ENCODE results near the gene GSDME. TPM values are rescaled to one million over a fixed set of nuclear protein-coding genes. Genes with fewer than 3 reads are reported as not detected.

The GSDME gene
- total RNA-seq, 3 donors from 2014 or later = 12.3 to 33.5 (median 15.1) TPM

GRCh38 chr7:24777806-24778205 is 20.5 kb upstream of the GSDME start:
- H3K9me3 ChIP-seq = no peaks in the 10 kb centered on the region
- TF ChIP-seq, protein P1, sequence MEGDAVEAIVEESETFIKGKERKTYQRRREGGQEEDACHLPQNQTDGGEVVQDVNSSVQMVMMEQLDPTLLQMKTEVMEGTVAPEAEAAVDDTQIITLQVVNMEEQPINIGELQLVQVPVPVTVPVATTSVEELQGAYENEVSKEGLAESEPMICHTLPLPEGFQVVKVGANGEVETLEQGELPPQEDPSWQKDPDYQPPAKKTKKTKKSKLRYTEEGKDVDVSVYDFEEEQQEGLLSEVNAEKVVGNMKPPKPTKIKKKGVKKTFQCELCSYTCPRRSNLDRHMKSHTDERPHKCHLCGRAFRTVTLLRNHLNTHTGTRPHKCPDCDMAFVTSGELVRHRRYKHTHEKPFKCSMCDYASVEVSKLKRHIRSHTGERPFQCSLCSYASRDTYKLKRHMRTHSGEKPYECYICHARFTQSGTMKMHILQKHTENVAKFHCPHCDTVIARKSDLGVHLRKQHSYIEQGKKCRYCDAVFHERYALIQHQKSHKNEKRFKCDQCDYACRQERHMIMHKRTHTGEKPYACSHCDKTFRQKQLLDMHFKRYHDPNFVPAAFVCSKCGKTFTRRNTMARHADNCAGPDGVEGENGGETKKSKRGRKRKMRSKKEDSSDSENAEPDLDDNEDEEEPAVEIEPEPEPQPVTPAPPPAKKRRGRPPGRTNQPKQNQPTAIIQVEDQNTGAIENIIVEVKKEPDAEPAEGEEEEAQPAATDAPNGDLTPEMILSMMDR (IDR thresholded peaks at IDR 0.05) = no peak
- TF ChIP-seq POLR2AphosphoS5 (IDR thresholded peaks at IDR 0.05) (no peak), POLR2A (IDR thresholded peaks at IDR 0.05) (no peak)
- no peak overlapping the region for H3K4me3 ChIP-seq
- no peaks in the 10 kb centered on the region for H3K4me1 ChIP-seq
- intact Hi-C loops (cut with DNase I; ENCODE audit: low total_unique reads) = no loop called here
- no peak overlapping the region for H3K27ac ChIP-seq
- no peaks in the 10 kb centered on the region for H3K36me3 ChIP-seq
- H3K27me3 ChIP-seq = no peaks in the 10 kb centered on the region
- DNase-seq (ENCODE audit: low spot score in 2 of 2) = no peak

DNA sequence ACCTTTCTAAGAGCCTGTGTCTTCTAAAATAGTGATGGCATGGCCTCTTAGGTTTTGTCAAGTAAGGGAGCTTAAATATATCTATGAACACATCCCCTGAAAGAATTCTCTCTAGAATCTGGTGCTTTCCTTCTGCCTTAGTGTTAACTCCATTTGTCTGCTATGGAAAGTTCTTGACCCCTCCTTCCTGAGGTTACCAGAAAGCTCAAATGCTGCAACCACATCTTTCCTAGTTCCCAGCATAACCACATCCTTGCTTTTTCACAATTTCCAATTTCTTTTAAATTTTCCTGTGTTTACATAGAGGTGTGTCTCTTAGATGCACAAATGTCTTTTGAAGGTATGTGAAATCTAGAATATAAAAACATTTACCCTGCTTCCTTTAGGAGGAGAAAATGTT is 16.4 kb upstream of the GSDME start:
- DNase-seq (ENCODE audit: low spot score in 2 of 2) = no peak
- Histone ChIP-seq H3K4me1 (no peaks in the 10 kb centered on the region), H3K4me3 (no peak overlapping the region), H3K36me3 (no peaks in the 10 kb centered on the region), H3K9me3 (peaks cover 0 to 9% of the 10 kb centered on the region in 2 donors), H3K27ac (no peak overlapping the region), H3K27me3 (no peaks in the 10 kb centered on the region)
- TF ChIP-seq POLR2A (IDR thresholded peaks at IDR 0.05) (no peak), POLR2AphosphoS5 (IDR thresholded peaks at IDR 0.05) (no peak)
- TF ChIP-seq, protein P1 (IDR thresholded peaks at IDR 0.05) = no peak
- intact Hi-C loops (cut with DNase I; ENCODE audit: low total_unique reads) = no loop called here

DNA sequence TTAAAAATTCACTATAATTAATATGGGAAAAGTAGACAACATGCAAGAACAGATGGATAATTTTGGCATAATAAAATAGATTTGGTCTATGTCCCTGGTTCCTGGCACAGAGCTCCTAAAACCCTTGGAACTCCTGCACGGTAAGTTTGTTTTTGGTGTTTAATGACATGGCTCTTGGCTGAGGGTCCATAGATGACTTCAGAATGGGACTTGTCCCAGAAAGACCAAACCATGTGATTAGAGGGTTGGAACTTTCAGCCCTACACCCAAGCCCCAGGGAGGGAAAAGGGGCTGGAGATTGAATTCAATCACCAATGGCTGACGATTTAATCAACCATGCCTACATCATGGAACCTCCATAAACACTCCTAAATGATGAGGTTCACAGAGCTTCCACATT is 12.6 kb upstream of the GSDME start:
- DNase-seq (ENCODE audit: low spot score in 2 of 2) = no peak

GRCh38 chr7:24769014-24769830 is 12.0 kb upstream of the GSDME start:
- Histone ChIP-seq H3K4me1 (no peaks in the 10 kb centered on the region), H3K27me3 (no peaks in the 10 kb centered on the region), H3K36me3 (no peaks in the 10 kb centered on the region), H3K27ac (no peak overlapping the region), H3K9me3 (peaks cover 0 to 9% of the 10 kb centered on the region in 2 donors), H3K4me3 (no peak overlapping the region)
- DNase-seq (ENCODE audit: low spot score in 2 of 2) = no peak
- TF ChIP-seq POLR2A (IDR thresholded peaks at IDR 0.05) (no peak), POLR2AphosphoS5 (IDR thresholded peaks at IDR 0.05) (no peak)
- TF ChIP-seq, protein P1 (IDR thresholded peaks at IDR 0.05) = no peak
- intact Hi-C loops (cut with DNase I; ENCODE audit: low total_unique reads) = no loop called here

More for the DNA sequence above, 12.6 kb upstream of the GSDME start:
- H3K36me3 ChIP-seq = no peaks in the 10 kb centered on the region
- H3K27me3 ChIP-seq = no peaks in the 10 kb centered on the region
- TF ChIP-seq, protein P1 (IDR thresholded peaks at IDR 0.05) = no peak
- TF ChIP-seq POLR2AphosphoS5 (IDR thresholded peaks at IDR 0.05) (no peak), POLR2A (IDR thresholded peaks at IDR 0.05) (no peak)
- intact Hi-C loops (cut with DNase I; ENCODE audit: low total_unique reads) = no loop called here
- H3K4me1 ChIP-seq = no peaks in the 10 kb centered on the region
- H3K4me3 ChIP-seq = no peak overlapping the region
- no peak overlapping the region for H3K27ac ChIP-seq
- peaks cover 0 to 9% of the 10 kb centered on the region in 2 donors for H3K9me3 ChIP-seq

- Histone ChIP-seq H3K36me3 (no peaks in the 10 kb centered on the region), H3K4me3 (no peak overlapping the region), H3K27me3 (no peaks in the 10 kb centered on the region), H3K27ac (no peak overlapping the region), H3K9me3 (peaks cover 0 to 9% of the 10 kb centered on the region in 2 donors), H3K4me1 (no peaks in the 10 kb centered on the region)
- TF ChIP-seq POLR2AphosphoS5 (IDR thresholded peaks at IDR 0.05) = no peak
- TF ChIP-seq POLR2A (IDR thresholded peaks at IDR 0.05) = no peak
- TF ChIP-seq, protein P1 (IDR thresholded peaks at IDR 0.05) = no peak
- intact Hi-C loops (cut with DNase I; ENCODE audit: low total_unique reads) = no loop called here
- no peak for DNase-seq (ENCODE audit: low spot score in 2 of 2)
Observed at GRCh38 chr7:24767878-24768569, 10.8 kb upstream of the GSDME start.
